HL-60/S4 (cell line): ENCODE results near the gene CSTB.

Experiments used
- in situ Hi-C: fragments of 300-500 bp; cut with MboI; formaldehyde crosslinking; loops from 2 replicates; pipeline ENCODE4 v1.14.3; 2022; ENCODE audit warnings: low sequenced_read_pairs

The CSTB gene

GRCh38 chr21:43734131-43734927 is 41.8 kb downstream of the CSTB start:
- in situ Hi-C loops: no loop called here

DNA sequence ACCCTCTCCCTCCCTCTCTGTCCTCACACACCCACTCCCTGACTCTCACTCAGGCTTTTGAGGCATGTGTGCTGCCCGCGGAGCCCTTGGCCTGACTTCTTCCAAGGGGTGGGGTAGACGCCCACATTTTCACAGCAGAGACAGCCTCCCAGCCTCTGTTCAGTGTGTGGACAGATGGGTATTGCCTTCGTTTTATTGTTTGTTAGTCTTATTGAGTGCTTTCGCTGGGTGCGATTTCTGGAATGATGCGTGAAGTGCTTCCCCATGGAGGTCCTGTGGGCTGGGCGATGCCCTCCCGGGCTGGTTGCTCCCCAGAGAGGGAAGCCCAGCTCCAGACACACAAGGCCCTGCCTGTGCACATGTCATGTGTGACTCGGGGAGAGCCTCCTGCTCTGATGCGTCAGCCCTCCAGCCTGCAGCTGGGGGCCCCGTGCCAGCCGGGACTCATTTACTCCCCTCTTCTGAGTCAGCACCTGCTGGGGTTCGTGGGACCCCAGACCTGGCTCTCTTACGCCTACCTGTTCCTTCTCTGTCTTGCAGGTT is 42.5 kb downstream of the CSTB start:
- in situ Hi-C loops: no loop called here

GRCh38 chr21:43733060-43733459 is 43.0 kb downstream of the CSTB start:
- in situ Hi-C loops: no loop called here

GRCh38 chr21:43731891-43732711 is 44.0 kb downstream of the CSTB start:
- in situ Hi-C loops: no loop called here

DNA sequence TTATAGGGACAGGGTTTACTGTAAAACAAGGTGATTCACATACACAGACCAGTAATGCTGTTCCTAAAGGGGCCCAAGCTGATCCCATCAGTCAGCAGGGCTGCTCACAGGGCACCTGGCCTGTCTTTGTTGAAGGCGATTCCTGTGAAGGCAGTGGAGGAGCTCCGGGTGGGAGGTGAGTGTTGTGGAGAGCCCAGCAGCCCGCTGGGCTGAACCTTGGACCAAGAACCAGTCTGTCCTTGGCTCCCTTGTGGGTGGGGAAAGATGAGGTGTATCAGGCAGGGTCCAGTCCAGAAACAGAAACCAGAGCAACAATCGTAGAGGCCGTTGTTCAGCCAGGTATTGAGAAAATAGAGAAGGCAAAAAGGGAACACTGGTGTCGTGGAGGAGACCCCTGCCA is 44.6 kb downstream of the CSTB start:
- in situ Hi-C loops: no loop called here

- in situ Hi-C loops: loop anchor here (10.0 kb wide), 1 partner anchor 64 kb away; no protein-coding TSS in a partner anchor
Measured at GRCh38 chr21:43728467-43729390, 47.4 kb downstream of the CSTB start.

GRCh38 chr21:43728154-43728466 is 48.0 kb downstream of the CSTB start:
- in situ Hi-C loops: loop anchor here (10.0 kb wide), 1 partner anchor 63 kb away; no protein-coding TSS in a partner anchor

GRCh38 chr21:43727519-43728153 is 48.5 kb downstream of the CSTB start:
- in situ Hi-C loops: loop anchor here (10.0 kb wide), 1 partner anchor 63 kb away; no protein-coding TSS in a partner anchor

- in situ Hi-C loops: loop anchor here (10.0 kb wide), 1 partner anchor 62 kb away; no protein-coding TSS in a partner anchor
Measured at GRCh38 chr21:43726686-43727518, 49.2 kb downstream of the CSTB start.
